Neural cell (in vitro differentiated cells): ENCODE results near the gene TICRR.

ENCODE experiments used
- POLR2AphosphoS5 ChIP-seq: IDR thresholded peaks from 2 replicates; pipeline ENCODE4 v1.6.1; 2012
- RAD21 ChIP-seq: fragments of 450-650 bp; conservative IDR thresholded peaks from 2 replicates; pipeline ENCODE4 v1.6.1; 2014; ENCODE audit warnings: antibody characterized with exemption, mild to moderate bottlenecking, moderate library complexity

DNA sequence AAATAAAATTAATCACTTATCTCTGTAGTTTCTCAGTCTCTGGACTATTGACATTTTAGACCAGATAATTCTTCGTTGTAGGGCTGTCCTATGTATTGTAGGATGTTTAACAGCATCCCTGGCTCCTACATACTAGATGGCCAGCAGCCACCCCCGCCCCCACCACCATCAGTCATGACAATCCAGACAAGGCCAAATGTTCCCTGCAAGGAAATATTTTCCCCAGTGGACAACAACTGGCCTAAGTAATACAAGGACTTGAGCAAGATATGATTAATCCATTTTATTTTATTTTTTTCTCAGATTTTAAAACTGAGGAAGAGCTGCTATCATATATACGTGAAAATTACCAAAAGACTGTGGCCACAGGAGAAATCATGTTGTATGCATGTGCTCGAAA, 23.8 kb downstream of the TICRR start:
- TF ChIP-seq POLR2AphosphoS5: no peak
- no peak for TF ChIP-seq RAD21
